ENCODE measurements around the gene PHRF1.

Gene PHRF1

DNA sequence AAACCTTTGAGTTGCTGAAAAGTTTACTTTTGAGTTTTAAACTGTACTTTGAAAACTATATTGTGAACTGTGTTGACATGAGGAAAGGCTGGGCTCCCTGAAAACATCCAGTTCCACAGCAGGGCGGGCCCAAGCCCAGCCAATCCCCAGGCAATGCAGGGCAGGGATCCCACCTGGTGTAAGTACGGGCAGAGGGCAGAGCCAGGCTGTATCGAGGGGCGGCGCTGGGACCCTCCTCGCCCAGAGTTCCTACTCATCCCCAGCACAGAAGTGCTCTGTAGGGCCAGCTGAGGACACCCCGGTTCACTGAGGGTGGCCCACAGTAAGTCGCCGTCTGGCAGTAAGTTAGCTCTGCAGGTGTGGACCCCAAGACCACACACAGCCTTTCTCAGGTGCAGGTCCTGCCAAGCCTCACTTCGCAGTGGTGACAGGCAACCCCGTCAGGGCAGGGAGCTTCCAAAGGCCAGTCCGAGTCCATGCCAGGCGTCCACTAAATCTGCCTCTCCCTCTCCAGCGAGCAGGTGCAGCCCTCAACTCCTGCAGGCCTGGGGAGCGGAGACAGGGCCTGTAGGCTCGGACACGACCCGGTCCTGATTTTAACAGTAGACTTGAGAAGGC lies 9.2 kb upstream of the PHRF1 start:
- Histone ChIP-seq H3K36me3 (replicated peaks; ENCODE audit: insufficient read depth, low read length) (no peaks in the 10 kb centered on the region), H3F3A (ENCODE audit: insufficient read depth, low read length) (peaks cover 10% of the 10 kb centered on the region; the same call in 1 of the 2 replicates), H3K4me3 (ENCODE audit: low read length) (peak overlapping the region; percentile 72), H3K27me3 (replicated peaks; ENCODE audit: insufficient read depth, low read length) (peaks cover 9% of the 10 kb centered on the region), H3K9ac (ENCODE audit: low read length) (no peak overlapping the region), H3K4me2 (ENCODE audit: low read depth, low read length) (peak overlapping the region; percentile 86; the same call in 1 of the 2 replicates), H3K79me2 (ENCODE audit: low read length) (peaks cover 11% of the 10 kb centered on the region; the same call in 1 of the 2 replicates), H3K9me3 (replicated peaks; ENCODE audit: insufficient read depth, low read length) (no peaks in the 10 kb centered on the region), H4K20me1 (ENCODE audit: insufficient read depth, low read length) (no peaks in the 10 kb centered on the region), H3K9me2 (replicated peaks; ENCODE audit: insufficient read depth, low read length) (no peaks in the 10 kb centered on the region), H2AFZ (ENCODE audit: low read length) (no peak overlapping the region), H3K27ac (ENCODE audit: low read length) (no peak overlapping the region), H3K4me1 (ENCODE audit: low read length) (no peaks in the 10 kb centered on the region)
- peak; percentile 5 for DNase-seq
- TF ChIP-seq EZH2phosphoT487 (IDR thresholded peaks at IDR 0.05; ENCODE audit: low read length) (no peak), EZH2 (optimal IDR thresholded peaks at IDR 0.05; ENCODE audit: low read depth, low read length) (no peak)
- TF ChIP-seq, protein P1, sequence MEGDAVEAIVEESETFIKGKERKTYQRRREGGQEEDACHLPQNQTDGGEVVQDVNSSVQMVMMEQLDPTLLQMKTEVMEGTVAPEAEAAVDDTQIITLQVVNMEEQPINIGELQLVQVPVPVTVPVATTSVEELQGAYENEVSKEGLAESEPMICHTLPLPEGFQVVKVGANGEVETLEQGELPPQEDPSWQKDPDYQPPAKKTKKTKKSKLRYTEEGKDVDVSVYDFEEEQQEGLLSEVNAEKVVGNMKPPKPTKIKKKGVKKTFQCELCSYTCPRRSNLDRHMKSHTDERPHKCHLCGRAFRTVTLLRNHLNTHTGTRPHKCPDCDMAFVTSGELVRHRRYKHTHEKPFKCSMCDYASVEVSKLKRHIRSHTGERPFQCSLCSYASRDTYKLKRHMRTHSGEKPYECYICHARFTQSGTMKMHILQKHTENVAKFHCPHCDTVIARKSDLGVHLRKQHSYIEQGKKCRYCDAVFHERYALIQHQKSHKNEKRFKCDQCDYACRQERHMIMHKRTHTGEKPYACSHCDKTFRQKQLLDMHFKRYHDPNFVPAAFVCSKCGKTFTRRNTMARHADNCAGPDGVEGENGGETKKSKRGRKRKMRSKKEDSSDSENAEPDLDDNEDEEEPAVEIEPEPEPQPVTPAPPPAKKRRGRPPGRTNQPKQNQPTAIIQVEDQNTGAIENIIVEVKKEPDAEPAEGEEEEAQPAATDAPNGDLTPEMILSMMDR (IDR thresholded peaks at IDR 0.05; ENCODE audit: low read length) = no peak

DNA sequence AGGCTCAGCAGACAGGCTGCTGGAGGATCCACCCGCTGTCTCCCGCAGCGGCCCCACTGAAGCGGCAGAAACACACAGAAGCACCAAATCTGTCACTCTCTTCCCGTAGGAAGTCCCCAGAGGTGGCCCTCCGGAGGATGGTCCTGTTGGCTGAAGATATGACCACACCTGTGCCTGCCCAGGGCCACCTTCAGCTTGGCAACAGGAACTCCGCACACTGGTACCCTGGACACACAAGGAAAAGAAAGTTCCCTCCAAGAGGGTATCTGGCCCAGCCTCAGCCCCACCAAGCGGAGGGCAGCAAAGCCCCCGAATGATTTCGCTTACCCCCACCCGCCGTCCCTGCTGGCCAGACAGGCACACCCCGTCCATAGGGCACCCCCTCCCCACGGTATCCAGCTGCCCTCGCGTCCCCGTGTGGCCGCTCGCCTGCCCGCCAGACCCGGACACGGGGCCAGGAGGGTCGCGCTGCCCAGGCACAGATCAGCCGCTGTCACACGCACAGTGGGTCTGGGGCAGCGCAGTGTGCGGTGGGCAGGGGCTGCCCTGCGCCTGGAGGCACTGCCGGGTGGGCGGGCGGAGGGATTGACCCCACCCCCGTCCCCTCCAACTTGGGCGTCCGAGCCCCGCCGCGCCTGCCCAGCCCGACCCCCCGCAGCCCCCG lies 8.5 kb upstream of the PHRF1 start:
- Histone ChIP-seq H3K27me3 (replicated peaks; ENCODE audit: insufficient read depth, low read length) (peaks cover 9% of the 10 kb centered on the region), H3K9ac (ENCODE audit: low read length) (peak overlapping the region; percentile 41; the same call in 1 of the 2 replicates), H3K79me2 (ENCODE audit: low read length) (peaks cover 7% of the 10 kb centered on the region; the same call in 1 of the 2 replicates), H4K20me1 (ENCODE audit: insufficient read depth, low read length) (no peaks in the 10 kb centered on the region), H3K4me3 (ENCODE audit: low read length) (peak overlapping the region; percentile 72), H3K4me2 (ENCODE audit: low read depth, low read length) (peak overlapping the region; percentile 86; the same call in 1 of the 2 replicates), H2AFZ (ENCODE audit: low read length) (no peak overlapping the region), H3K36me3 (replicated peaks; ENCODE audit: insufficient read depth, low read length) (no peaks in the 10 kb centered on the region), H3K9me2 (replicated peaks; ENCODE audit: insufficient read depth, low read length) (no peaks in the 10 kb centered on the region), H3K4me1 (ENCODE audit: low read length) (no peaks in the 10 kb centered on the region), H3K9me3 (replicated peaks; ENCODE audit: insufficient read depth, low read length) (no peaks in the 10 kb centered on the region), H3F3A (ENCODE audit: insufficient read depth, low read length) (peaks cover 10% of the 10 kb centered on the region; the same call in 1 of the 2 replicates), H3K27ac (ENCODE audit: low read length) (no peak overlapping the region)
- DNase-seq = peak; percentile 6
- TF ChIP-seq, protein P1 (IDR thresholded peaks at IDR 0.05; ENCODE audit: low read length) = no peak
- TF ChIP-seq EZH2 (optimal IDR thresholded peaks at IDR 0.05; ENCODE audit: low read depth, low read length) = no peak
- no peak for TF ChIP-seq EZH2phosphoT487 (IDR thresholded peaks at IDR 0.05; ENCODE audit: low read length)

DNA sequence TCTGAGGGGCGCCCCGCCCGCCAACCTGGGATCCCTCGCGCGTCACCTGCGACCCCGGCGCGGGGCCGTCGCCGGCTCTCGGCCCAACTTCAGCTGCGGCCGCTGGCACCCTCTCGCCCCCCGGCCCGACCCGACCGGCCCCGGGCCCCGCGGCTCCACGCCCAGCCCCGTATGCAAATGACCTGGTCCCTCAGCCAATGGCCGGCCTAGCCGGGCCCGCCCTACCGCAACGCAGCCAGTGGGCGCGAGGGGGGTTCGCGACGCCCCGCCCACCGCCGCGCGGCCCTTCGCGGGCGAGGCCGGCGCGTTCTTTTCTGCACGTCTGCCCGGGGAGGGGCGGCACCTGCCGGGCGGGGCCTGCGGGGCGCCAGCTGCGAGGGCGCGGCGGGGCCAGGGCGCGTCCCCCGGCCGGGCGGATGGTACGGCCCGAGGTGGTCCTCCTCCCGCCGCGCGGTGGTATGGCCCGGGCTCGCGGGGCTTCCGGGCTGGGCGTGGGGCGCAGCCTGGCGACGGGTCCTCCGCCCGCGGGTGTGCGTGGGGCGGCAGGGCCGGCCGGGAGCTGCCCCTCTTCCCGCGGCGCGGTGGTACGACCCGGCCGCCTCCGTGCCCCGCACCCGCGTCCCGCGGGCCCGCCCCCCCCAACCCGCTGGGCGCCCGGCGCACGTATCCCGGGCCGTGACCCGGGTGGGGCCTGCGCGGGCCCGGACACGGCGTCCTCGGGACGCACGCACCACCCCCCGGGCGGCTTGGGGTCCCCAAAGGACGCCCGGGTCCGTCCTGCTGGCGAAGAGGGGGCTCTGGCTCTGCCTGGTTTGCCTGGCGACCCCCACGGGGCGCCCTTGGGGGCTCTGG lies 7.7 kb upstream of the PHRF1 start:
- peak overlapping the region; percentile 67 for H3K9ac ChIP-seq (ENCODE audit: low read length)
- no peaks in the 10 kb centered on the region for H3K9me3 ChIP-seq (replicated peaks; ENCODE audit: insufficient read depth, low read length)
- no peaks in the 10 kb centered on the region for H3K9me2 ChIP-seq (replicated peaks; ENCODE audit: insufficient read depth, low read length)
- peak overlapping the region; percentile 72 for H3K4me3 ChIP-seq (ENCODE audit: low read length)
- no peak overlapping the region for H3K27ac ChIP-seq (ENCODE audit: low read length)
- no peaks in the 10 kb centered on the region for H3K4me1 ChIP-seq (ENCODE audit: low read length)
- TF ChIP-seq, protein P1 (IDR thresholded peaks at IDR 0.05; ENCODE audit: low read length) = no peak
- TF ChIP-seq EZH2 (optimal IDR thresholded peaks at IDR 0.05; ENCODE audit: low read depth, low read length) (no peak), EZH2phosphoT487 (IDR thresholded peaks at IDR 0.05; ENCODE audit: low read length) (no peak)
- peak overlapping the region; percentile 57 for H2AFZ ChIP-seq (ENCODE audit: low read length)
- no peaks in the 10 kb centered on the region for H3K36me3 ChIP-seq (replicated peaks; ENCODE audit: insufficient read depth, low read length)
- no peaks in the 10 kb centered on the region for H4K20me1 ChIP-seq (ENCODE audit: insufficient read depth, low read length)
- DNase-seq = peak; percentile 96
- H3K4me2 ChIP-seq (ENCODE audit: low read depth, low read length) = peak overlapping the region; percentile 86
- H3K79me2 ChIP-seq (ENCODE audit: low read length) = peaks cover 7% of the 10 kb centered on the region; the same call in 1 of the 2 replicates
- H3K27me3 ChIP-seq (replicated peaks; ENCODE audit: insufficient read depth, low read length) = peaks cover 9% of the 10 kb centered on the region
- H3F3A ChIP-seq (ENCODE audit: insufficient read depth, low read length) = peaks cover 10% of the 10 kb centered on the region; the same call in 1 of the 2 replicates
